H1 (cell line): ENCODE data around the gene EML4. TPM values are rescaled to one million over a fixed set of nuclear protein-coding genes. Genes with fewer than 3 reads are reported as not detected.

Experiments
- CHD2 ChIP-seq: IDR thresholded peaks from 2 replicates; pipeline ENCODE4 v1.6.1; 2012; ENCODE audit warnings: low read length, improper control_type of control experiment
- CREB1 ChIP-seq: IDR thresholded peaks from 2 replicates; pipeline ENCODE4 v1.6.1; 2012; ENCODE audit warnings: inconsistent platforms
- POLR2A ChIP-seq, 2 experiments: IDR thresholded peaks; 1 replicate in 1 of 2; 2 replicates in 1 of 2; pipeline ENCODE4 v1.6.1; 2011; ENCODE audit warnings: low read depth in 2 of 2, low read length in 2 of 2, mild to moderate bottlenecking in 2 of 2; ENCODE audit errors: control extremely low read depth in 1 of 2
- POLR2AphosphoS5 ChIP-seq: IDR thresholded peaks from 2 replicates; pipeline ENCODE4 v1.6.1; 2011; ENCODE audit warnings: low read depth, low read length
- RXRA ChIP-seq: IDR thresholded peaks from 2 replicates; pipeline ENCODE4 v1.6.1; 2011; ENCODE audit warnings: low read depth, mild to moderate bottlenecking, low read length, moderate library complexity; ENCODE audit not compliant: insufficient read depth
- polyA plus RNA-seq, 7 experiments: library from polyadenylated mRNA; depleted of rRNA in 3 of 7; stranded (reverse) in 5 of 7; unstranded in 2 of 7; fragments of >200 nt in 5 of 7; fragments of 200-250 nt in 2 of 7; gene quantifications; 1 replicate in 5 of 7; 2 replicates in 1 of 7; 4 replicates in 1 of 7; pipeline versions ENCODE4 v1.2.1 to v1.2.3, GENCODE V29; 2011 to 2013; ENCODE audit warnings: missing spikeins in 2 of 7, mixed read lengths in 2 of 7
- total RNA-seq: library from RNA; stranded (reverse); fragmentation: NEBNext Ultra II Directional; extraction: Animal tissue kit (Norgen Biotek cat#: 25700); gene quantifications from 2 replicates; pipeline ENCODE4 v1.2.1, GENCODE V29; 2021

Gene EML4
- total and polyA plus RNA-seq, 2 of the 8 experiments (the other 6 are each of a cell fraction or from before 2014, with no cell fraction given): 50.1 to 104 TPM

DNA sequence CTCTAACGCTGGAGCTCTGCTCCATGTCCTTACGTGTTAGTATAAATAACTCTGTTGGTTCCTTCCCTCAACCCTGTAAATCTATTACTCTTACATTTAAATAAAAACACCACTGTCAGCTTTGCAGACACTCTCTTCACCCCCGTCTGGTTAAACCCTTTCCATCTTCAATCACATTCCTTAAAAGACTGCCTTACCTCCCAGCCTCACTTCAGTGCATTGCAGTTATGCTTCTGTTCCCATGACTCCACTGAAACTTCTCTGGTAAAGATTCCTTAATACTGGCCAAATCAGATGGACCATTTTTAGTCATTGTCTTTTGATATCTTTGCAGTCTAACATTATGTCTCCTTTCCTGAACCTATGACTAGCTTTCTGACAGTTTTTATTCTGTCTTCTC lies 61.7 kb downstream of the EML4 start (continued):
- TF ChIP-seq POLR2AphosphoS5: no peak
- no peak for TF ChIP-seq RXRA
- TF ChIP-seq CREB1: no peak
- no peak for TF ChIP-seq POLR2A (IDR thresholded peaks at IDR 0.05; ENCODE audit: control extremely low read depth in 1 of 2, low read depth in 2 of 2, low read length in 2 of 2)
- no peak for TF ChIP-seq CHD2
